Measurements from ENCODE around the gene ADAMTS2. TPM values are rescaled to one million over a fixed set of nuclear protein-coding genes. Genes with fewer than 3 reads are reported as not detected.

Gene ADAMTS2
- total RNA-seq, 1 experiment from 2014 or later, result not detected

DNA sequence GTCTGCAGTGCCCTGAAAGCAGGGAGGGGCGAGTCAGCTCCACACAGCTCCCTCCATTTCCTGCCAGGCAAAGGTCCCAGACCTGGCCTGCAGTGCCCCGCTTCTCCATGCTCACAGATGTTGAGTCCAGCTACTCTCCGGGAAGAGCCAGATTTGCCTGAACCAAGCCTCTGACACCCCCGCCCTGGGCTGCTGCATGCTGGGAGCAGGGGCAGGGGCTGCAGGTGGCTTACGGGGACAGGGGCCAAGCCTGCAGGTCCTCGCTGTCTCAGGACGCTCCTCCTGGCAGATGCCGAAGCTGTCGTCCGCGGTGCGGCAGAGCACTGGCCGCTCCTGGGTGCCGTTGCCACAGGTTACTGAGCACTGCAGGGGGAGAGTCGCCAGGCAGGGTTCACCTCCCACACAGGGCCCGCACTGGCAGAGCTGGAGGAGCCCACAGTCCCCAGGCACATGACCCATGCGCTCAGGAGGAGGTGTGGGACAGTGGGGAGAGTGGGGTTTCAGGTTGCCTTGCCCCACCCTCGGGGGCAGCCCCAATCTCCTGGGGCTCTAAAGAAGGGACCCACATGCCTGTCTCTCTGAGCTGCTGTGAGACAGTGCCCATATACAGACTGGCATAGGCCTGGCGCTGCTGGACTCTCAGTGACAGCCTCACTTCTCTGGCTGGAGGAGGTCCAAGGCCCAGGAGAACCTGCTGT, 222.7 kb downstream of the ADAMTS2 start:
- H4K20me1 ChIP-seq (ENCODE audit: low read length), result no peaks in the 10 kb centered on the region
- TF ChIP-seq CTCF (conservative IDR thresholded peaks at IDR 0.05; ENCODE audit: low read depth, low read length) (no peak), EZH2 (IDR thresholded peaks at IDR 0.05; ENCODE audit: low read length, unreplicated experiment) (no peak), EZH2phosphoT487 (IDR thresholded peaks at IDR 0.05; ENCODE audit: borderline replicate concordance, low read length) (no peak)
- no peak overlapping the region for H3K4me2 ChIP-seq (ENCODE audit: low read length)
- H3F3A ChIP-seq (ENCODE audit: low read length, unreplicated experiment), result no peaks in the 10 kb centered on the region
- BruUV-seq (replicated peaks), result no TSS peak
- intact Hi-C loops (cut with micrococcal nuclease), result no loop called here
- H3K9me2 ChIP-seq (replicated peaks; ENCODE audit: low read length), result no peaks in the 10 kb centered on the region
- no peaks in the 10 kb centered on the region for H3K36me3 ChIP-seq (ENCODE audit: low read depth, low read length)
- no peak for DNase-seq
- no peak overlapping the region for H3K27ac ChIP-seq (ENCODE audit: low read length)
- ChIA-PET CTCF (no interaction called here), POLR2A (ENCODE audit: unreplicated experiment) (no interaction called here)
- no peaks in the 10 kb centered on the region for H3K79me2 ChIP-seq (ENCODE audit: low read length)
- no peaks in the 10 kb centered on the region for H3K4me1 ChIP-seq (ENCODE audit: insufficient read depth, low read length)
- H3K4me3 ChIP-seq (ENCODE audit: low read length), result no peak overlapping the region
- H3K27me3 ChIP-seq (ENCODE audit: low read length), result no peaks in the 10 kb centered on the region
- H2AFZ ChIP-seq (ENCODE audit: low read length), result no peak overlapping the region
- H3K9ac ChIP-seq (ENCODE audit: low read length), result no peak overlapping the region
- no peak for ATAC-seq
- no peaks in the 10 kb centered on the region for H3K9me3 ChIP-seq (ENCODE audit: low read length)

GRCh38 chr5:179121667-179122111, 223.6 kb downstream of the ADAMTS2 start:
- H3K79me2 ChIP-seq (ENCODE audit: low read length), result no peaks in the 10 kb centered on the region
- H2AFZ ChIP-seq (ENCODE audit: low read length), result no peak overlapping the region
- no peak for DNase-seq
- intact Hi-C loops (cut with micrococcal nuclease), result no loop called here
- BruUV-seq (replicated peaks), result no TSS peak
- H3K27ac ChIP-seq (ENCODE audit: low read length), result no peak overlapping the region
- H3K9me2 ChIP-seq (replicated peaks; ENCODE audit: low read length), result no peaks in the 10 kb centered on the region
- no peak overlapping the region for H3K4me3 ChIP-seq (ENCODE audit: low read length)
- no peak for TF ChIP-seq EZH2 (IDR thresholded peaks at IDR 0.05; ENCODE audit: low read length, unreplicated experiment)
- no peak for TF ChIP-seq CTCF (conservative IDR thresholded peaks at IDR 0.05; ENCODE audit: low read depth, low read length)
- no peak for TF ChIP-seq EZH2phosphoT487 (IDR thresholded peaks at IDR 0.05; ENCODE audit: borderline replicate concordance, low read length)
- ATAC-seq, result no peak
- H4K20me1 ChIP-seq (ENCODE audit: low read length), result no peaks in the 10 kb centered on the region
- no peaks in the 10 kb centered on the region for H3K4me1 ChIP-seq (ENCODE audit: insufficient read depth, low read length)
- POLR2A ChIA-PET (ENCODE audit: unreplicated experiment), result no interaction called here
- H3F3A ChIP-seq (ENCODE audit: low read length, unreplicated experiment), result no peaks in the 10 kb centered on the region
- CTCF ChIA-PET, result no interaction called here
- H3K4me2 ChIP-seq (ENCODE audit: low read length), result no peak overlapping the region
- no peaks in the 10 kb centered on the region for H3K27me3 ChIP-seq (ENCODE audit: low read length)
- no peaks in the 10 kb centered on the region for H3K9me3 ChIP-seq (ENCODE audit: low read length)
- H3K9ac ChIP-seq (ENCODE audit: low read length), result no peak overlapping the region
- no peaks in the 10 kb centered on the region for H3K36me3 ChIP-seq (ENCODE audit: low read depth, low read length)

- POLR2A ChIA-PET (ENCODE audit: unreplicated experiment), result no interaction called here
- CTCF ChIA-PET, result no interaction called here
- H2AFZ ChIP-seq (ENCODE audit: low read length), result no peak overlapping the region
- BruUV-seq (replicated peaks), result no TSS peak
- no peaks in the 10 kb centered on the region for H3K36me3 ChIP-seq (ENCODE audit: low read depth, low read length)
- H3K27me3 ChIP-seq (ENCODE audit: low read length), result no peaks in the 10 kb centered on the region
- no peak overlapping the region for H3K4me2 ChIP-seq (ENCODE audit: low read length)
- DNase-seq, result no peak
- no peaks in the 10 kb centered on the region for H3K9me3 ChIP-seq (ENCODE audit: low read length)
- no peak overlapping the region for H3K9ac ChIP-seq (ENCODE audit: low read length)
- H3K4me1 ChIP-seq (ENCODE audit: insufficient read depth, low read length), result no peaks in the 10 kb centered on the region
- no peaks in the 10 kb centered on the region for H4K20me1 ChIP-seq (ENCODE audit: low read length)
- no peaks in the 10 kb centered on the region for H3K9me2 ChIP-seq (replicated peaks; ENCODE audit: low read length)
- no peak for ATAC-seq
- intact Hi-C loops (cut with micrococcal nuclease), result no loop called here
- no peak overlapping the region for H3K4me3 ChIP-seq (ENCODE audit: low read length)
- TF ChIP-seq CTCF (conservative IDR thresholded peaks at IDR 0.05; ENCODE audit: low read depth, low read length) (no peak), EZH2 (IDR thresholded peaks at IDR 0.05; ENCODE audit: low read length, unreplicated experiment) (no peak), EZH2phosphoT487 (IDR thresholded peaks at IDR 0.05; ENCODE audit: borderline replicate concordance, low read length) (no peak)
- H3K27ac ChIP-seq (ENCODE audit: low read length), result no peak overlapping the region
- no peaks in the 10 kb centered on the region for H3K79me2 ChIP-seq (ENCODE audit: low read length)
- H3F3A ChIP-seq (ENCODE audit: low read length, unreplicated experiment), result no peaks in the 10 kb centered on the region
These were observed 224.2 kb downstream of the ADAMTS2 start for GRCh38 chr5:179120951-179121666.
